Esophagus squamous epithelium (tissue), 4 donors: ENCODE results near the gene DMKN.

ENCODE experiments used
- CTCF ChIP-seq, 6 experiments: fragments of 450-650 bp in 4 of 6; fragments of 200-600 bp in 2 of 6; sonication (generic) in 2 of 6; IDR thresholded peaks; one replicate each; pipeline ENCODE4 v1.5.1; 2016 to 2019; ENCODE audit warnings: antibody characterized with exemption in 6 of 6, mild to moderate bottlenecking in 4 of 6, moderate library complexity in 4 of 6
- POLR2A ChIP-seq, 4 donors: fragments of 450-650 bp; IDR thresholded peaks; one replicate each; pipeline ENCODE4 v1.6.1; 2017; ENCODE audit warnings: antibody characterized with exemption in 4 of 4, mild to moderate bottlenecking in 4 of 4, moderate library complexity in 3 of 4

DNA sequence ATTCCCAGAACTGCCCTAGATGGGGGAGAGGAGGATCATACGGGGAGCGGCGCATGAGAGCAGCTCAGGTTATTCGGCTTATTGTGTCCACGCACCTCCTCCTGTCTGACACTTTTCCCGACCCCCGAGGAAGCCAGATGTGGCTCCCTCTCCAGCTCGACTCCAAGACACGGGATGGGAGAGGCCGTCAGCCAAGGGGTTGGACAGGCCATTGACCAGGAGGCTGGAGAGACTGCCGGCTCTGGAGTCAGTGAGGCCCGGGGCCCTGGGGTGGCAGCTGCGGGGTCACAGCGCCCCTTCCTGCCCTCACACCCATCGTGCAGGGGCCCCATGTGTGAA, 2.9 kb downstream of the DMKN start:
- TF ChIP-seq CTCF (IDR thresholded peaks at IDR 0.05) (no peak), POLR2A (IDR thresholded peaks at IDR 0.05) (no peak)
